IMR-90 (cell line): Measurements from ENCODE around the gene LIPM. TPM values are rescaled to one million over a fixed set of nuclear protein-coding genes. Genes with fewer than 3 reads are reported as not detected.

Experiments used
- ATAC-seq: fragments of 200-7000 bp; cut with Tn5 transposase; 2 replicates; pipeline ENCODE4 v1.9.1; 2020; ENCODE audit warnings: low read depth, mild to moderate bottlenecking, moderate library complexity
- BruUV-seq: library from RNA; stranded (reverse); fragments of 400-500 nt; replicated peaks from 2 replicates; lab custom pipeline; 2021; lab: Mats Ljungman, UMichigan
- CTCF ChIA-PET: fragments of 300-600 bp; formaldehyde crosslinking; extraction: SDS; loops from one replicate; lab custom pipeline; 2021; ENCODE audit warnings: antibody characterized with exemption; lab: Yijun Ruan, JAX
- POLR2A ChIA-PET: fragments of 300-600 bp; sonication (Branson Sonifier 250); formaldehyde crosslinking; loops from one replicate; lab custom pipeline; 2022; ENCODE audit warnings: antibody characterized with exemption; ENCODE audit not compliant: unreplicated experiment; lab: Charles Lee
- DNase-seq: peaks from one replicate; pipeline ENCODE4 v3.0.0; 2013
- H2AFZ ChIP-seq: replicated peaks from 2 replicates; pipeline ENCODE3; 2013; ENCODE audit warnings: low read length, mild to moderate bottlenecking; ENCODE audit not compliant: poor library complexity
- H2AK5ac ChIP-seq: 2 replicates; pipeline ENCODE4 v1.6.1; 2013; ENCODE audit warnings: low read depth, low read length, inconsistent platforms
- H2AK9ac ChIP-seq: replicated peaks from 2 replicates; pipeline ENCODE3; 2013; ENCODE audit warnings: mild to moderate bottlenecking, low read depth, low read length, moderate library complexity; ENCODE audit not compliant: poor library complexity
- H2BK120ac ChIP-seq: 2 replicates; pipeline ENCODE4 v1.6.1; 2013; ENCODE audit warnings: low read depth, low read length, inconsistent platforms
- H2BK15ac ChIP-seq: 3 replicates; pipeline ENCODE4 v1.6.1; 2013; ENCODE audit warnings: low read depth, low read length, inconsistent platforms
- H2BK20ac ChIP-seq: 2 replicates; pipeline ENCODE4 v1.6.1; 2013; ENCODE audit warnings: low read depth, mild to moderate bottlenecking, inconsistent platforms, low read length, moderate library complexity
- H2BK5ac ChIP-seq: 2 replicates; pipeline ENCODE4 v1.6.1; 2013; ENCODE audit warnings: mild to moderate bottlenecking, low read depth, low read length, inconsistent platforms; ENCODE audit not compliant: poor library complexity, severe bottlenecking
- H3K14ac ChIP-seq: replicated peaks from 2 replicates; pipeline ENCODE4 v1.6.1; 2013; ENCODE audit warnings: low read depth, low read length, inconsistent platforms
- H3K18ac ChIP-seq: 2 replicates; pipeline ENCODE4 v1.6.1; 2013; ENCODE audit warnings: low read depth, low read length, control low read depth
- H3K23ac ChIP-seq: 2 replicates; pipeline ENCODE4 v1.6.1; 2013; ENCODE audit warnings: low read depth, low read length, inconsistent platforms
- H3K27ac ChIP-seq: 2 replicates; pipeline ENCODE4 v1.5.1; 2013; ENCODE audit warnings: mild to moderate bottlenecking, control low read depth, low read length; ENCODE audit not compliant: insufficient read depth
- H3K27me3 ChIP-seq: 2 replicates; pipeline ENCODE4 v1.6.1; 2013; ENCODE audit warnings: low read length; ENCODE audit not compliant: control insufficient read depth, insufficient read depth
- H3K36me3 ChIP-seq: 2 replicates; pipeline ENCODE4 v1.6.1; 2013; ENCODE audit warnings: low read length, mixed read lengths; ENCODE audit not compliant: control insufficient read depth, insufficient read depth
- H3K4ac ChIP-seq: 2 replicates; pipeline ENCODE4 v1.6.1; 2013; ENCODE audit warnings: low read depth, low read length, inconsistent platforms
- H3K4me1 ChIP-seq: 2 replicates; pipeline ENCODE4 v1.6.1; 2013; ENCODE audit warnings: low read length, mixed read lengths; ENCODE audit not compliant: control insufficient read depth, insufficient read depth
- H3K4me2 ChIP-seq: 2 replicates; pipeline ENCODE4 v1.6.1; 2013; ENCODE audit warnings: low read depth, mild to moderate bottlenecking, control low read depth, low read length, moderate library complexity
- H3K4me3 ChIP-seq: 2 replicates; pipeline ENCODE4 v1.5.1; 2013; ENCODE audit warnings: low read depth, mild to moderate bottlenecking, control low read depth, low read length, moderate library complexity; ENCODE audit not compliant: insufficient read depth
- H3K56ac ChIP-seq: 2 replicates; pipeline ENCODE4 v1.6.1; 2013; ENCODE audit warnings: low read length, inconsistent platforms; ENCODE audit not compliant: insufficient read depth; ENCODE audit errors: extremely low read depth
- H3K79me1 ChIP-seq, 2 experiments: 2 replicates each; pipeline ENCODE4 v1.6.1; 2013; ENCODE audit warnings: low read length in 2 of 2, inconsistent platforms in 1 of 2, low read depth in 1 of 2
- H3K9ac ChIP-seq: 2 replicates; pipeline ENCODE4 v1.6.1; 2013; ENCODE audit warnings: low read depth, low read length, control low read depth
- H3K9me1 ChIP-seq: 2 replicates; pipeline ENCODE4 v1.6.1; 2013; ENCODE audit warnings: low read length, inconsistent platforms; ENCODE audit not compliant: insufficient read depth
- H3K9me3 ChIP-seq: 2 replicates; pipeline ENCODE4 v1.6.1; 2013; ENCODE audit warnings: low read length; ENCODE audit not compliant: control insufficient read depth, insufficient read depth
- H4K20me1 ChIP-seq: 2 replicates; pipeline ENCODE4 v1.6.1; 2013; ENCODE audit warnings: low read length, inconsistent platforms; ENCODE audit not compliant: insufficient read depth
- H4K5ac ChIP-seq: 2 replicates; pipeline ENCODE4 v1.6.1; 2013; ENCODE audit warnings: mild to moderate bottlenecking, low read depth, low read length, control low read depth
- H4K8ac ChIP-seq, 2 experiments: 2 replicates each; pipeline ENCODE4 v1.6.1; 2013; ENCODE audit warnings: low read depth in 2 of 2, low read length in 2 of 2, control low read depth in 1 of 2, inconsistent platforms in 1 of 2
- H4K91ac ChIP-seq: 2 replicates; pipeline ENCODE4 v1.6.1; 2013; ENCODE audit warnings: low read depth, low read length, inconsistent platforms; ENCODE audit not compliant: insufficient read depth
- BHLHE40 ChIP-seq: fragments of 150-350 bp; IDR thresholded peaks from 2 replicates; pipeline ENCODE4 v1.6.1; 2016; ENCODE audit warnings: mild to moderate bottlenecking, low read depth, low read length
- CEBPB ChIP-seq: IDR thresholded peaks from 2 replicates; pipeline ENCODE4 v1.6.1; 2012; ENCODE audit warnings: low read depth, low read length, improper control_type of control experiment
- ELK1 ChIP-seq: fragments of 150-350 bp; IDR thresholded peaks from 2 replicates; pipeline ENCODE4 v1.6.1; 2016; ENCODE audit warnings: low read depth, mild to moderate bottlenecking, low read length, moderate library complexity, borderline replicate concordance
- NFE2L2 ChIP-seq: fragments of 150-350 bp; IDR thresholded peaks from 2 replicates; pipeline ENCODE4 v1.6.1; 2016; ENCODE audit warnings: low read depth, mild to moderate bottlenecking, low read length
- RCOR1 ChIP-seq: IDR thresholded peaks from 2 replicates; pipeline ENCODE4 v1.6.1; 2012; ENCODE audit warnings: mild to moderate bottlenecking, low read length, improper control_type of control experiment; ENCODE audit not compliant: insufficient replicate concordance
- SMC3 ChIP-seq: fragments of 150-350 bp; IDR thresholded peaks from 2 replicates; pipeline ENCODE4 v1.6.1; 2016; ENCODE audit warnings: low read depth, mild to moderate bottlenecking, antibody characterized with exemption, low read length, moderate library complexity
- WGBS, 2 experiments: methylation state at CpG; one replicate each; pipeline versions ENCODE4 v1.1.5 to v1.1.7; 2013; ENCODE audit warnings: missing lambda C conversion rate in 2 of 2; ENCODE audit not compliant: insufficient read length in 1 of 2; ENCODE audit errors: extremely low coverage in 2 of 2; 5-methylcytosine and 5-hydroxymethylcytosine counted together
- dilution Hi-C: fragments of 300-500 bp; cut with HindIII; formaldehyde crosslinking; loops from one replicate; pipeline ENCODE4 v1.14.3; 2018; ENCODE audit warnings: low sequenced_read_pairs; ENCODE audit not compliant: unreplicated experiment
- in situ Hi-C: fragments of 300-500 bp; cut with MboI; formaldehyde crosslinking; loops from 3 replicates; pipeline ENCODE4 v1.14.3; 2019; ENCODE audit warnings: low sequenced_read_pairs, inconsistent platforms, mixed read lengths
- intact Hi-C: fragments of 100-400 bp; cut with micrococcal nuclease; formaldehyde crosslinking; loops from 2 replicates; pipeline ENCODE4 v1.10.0; 2022
- polyA plus RNA-seq, 3 experiments: library from polyadenylated mRNA; depleted of rRNA; stranded (reverse); fragments of >200 nt; gene quantifications; 2 replicates each; pipeline ENCODE4 v1.2.3, GENCODE V29; 2012; ENCODE audit warnings: low replicate concordance in 1 of 3
- total RNA-seq: library from RNA; depleted of rRNA; stranded (reverse); fragments of >200 nt; gene quantifications from 2 replicates; pipeline ENCODE4 v1.2.3, GENCODE V29; 2012

Gene LIPM
- total and polyA plus RNA-seq, 2 of the 4 experiments (the other 2 are of a cell fraction), result not detected

GRCh38 chr10:88782222-88782621, 20.3 kb upstream of the LIPM start:
- no TSS peak for BruUV-seq
- Histone ChIP-seq H3K4me1 (no peaks in the 10 kb centered on the region), H4K5ac (no peak overlapping the region), H2BK120ac (no peak overlapping the region), H2BK15ac (no peak overlapping the region), H4K91ac (no peak overlapping the region), H2AFZ (no peak overlapping the region), H3K9me3 (no peaks in the 10 kb centered on the region), H4K20me1 (no peaks in the 10 kb centered on the region), H4K8ac (no peak overlapping the region), H3K4ac (no peak overlapping the region), H2AK5ac (no peak overlapping the region), H3K14ac (no peak overlapping the region), H2BK5ac (no peak overlapping the region), H3K18ac (no peak overlapping the region), H3K27me3 (peaks cover 3% of the 10 kb centered on the region; the same call in 1 of the 2 replicates), H2BK20ac (no peak overlapping the region), H3K9me1 (no peaks in the 10 kb centered on the region), H3K27ac (no peak overlapping the region), H3K9ac (no peak overlapping the region), H3K36me3 (no peaks in the 10 kb centered on the region), H3K4me2 (no peak overlapping the region), H2AK9ac (no peak overlapping the region), H3K23ac (no peak overlapping the region), H3K56ac (no peak overlapping the region), H3K4me3 (no peak overlapping the region), H3K79me1 (no peaks in the 10 kb centered on the region)
- DNase-seq (no peak), ATAC-seq (no peak)
- ChIA-PET POLR2A (no interaction called here), CTCF (no interaction called here)
- in situ Hi-C loops, result no loop called here
- intact Hi-C loops, result loop anchor here (5.0 kb wide), 1 partner anchor 75 kb away; the partner anchor contains the start of gene LIPK
- WGBS, 2 experiments, result no CpG with 5 or more reads among the region's 3 CpGs
- TF ChIP-seq ELK1, result no peak
- no peak for TF ChIP-seq BHLHE40
- TF ChIP-seq RCOR1, result no peak
- TF ChIP-seq NFE2L2, result no peak
- TF ChIP-seq SMC3, result no peak
- no peak for TF ChIP-seq CEBPB
- dilution Hi-C loops, result no loop called here
